Vagina (tissue), 2 donors: ENCODE data around the gene CALML5. TPM values are rescaled to one million over a fixed set of nuclear protein-coding genes. Genes with fewer than 3 reads are reported as not detected.
A peak's percentile ranks its signal among the peaks of the same experiment; 100 is the strongest.

Source experiments
- DNase-seq, 2 donors: peaks; one replicate each; pipeline ENCODE4 v3.0.0-alpha.2; 2017; ENCODE audit errors: extremely low spot score in 2 of 2
- H3K27ac ChIP-seq: fragments of 200-600 bp; sonication (generic); one replicate; pipeline ENCODE4 v1.5.1; 2019
- H3K27me3 ChIP-seq: fragments of 200-600 bp; sonication (generic); one replicate; pipeline ENCODE4 v1.5.1; 2019
- H3K36me3 ChIP-seq, 2 donors: fragments of 200-600 bp; sonication (generic); one replicate each; pipeline ENCODE4 v1.5.1; 2017 to 2019
- H3K4me1 ChIP-seq: fragments of 200-600 bp; sonication (generic); one replicate; pipeline ENCODE4 v1.5.1; 2019
- H3K4me3 ChIP-seq, 2 donors: fragments of 200-600 bp; sonication (generic); 1 replicate in 1 of 2; 2 replicates in 1 of 2; pipeline ENCODE4 v1.5.1; 2016 to 2019
- H3K9me3 ChIP-seq: fragments of 200-600 bp; sonication (generic); one replicate; pipeline ENCODE4 v1.5.1; 2019
- POLR2A ChIP-seq, 2 donors: fragments of 450-650 bp; IDR thresholded peaks; one replicate each; pipeline ENCODE4 v1.6.1; 2017; ENCODE audit warnings: antibody characterized with exemption in 2 of 2, mild to moderate bottlenecking in 2 of 2, moderate library complexity in 2 of 2
- POLR2AphosphoS5 ChIP-seq, 2 donors: sonication (generic); formaldehyde crosslinking; IDR thresholded peaks; one replicate each; pipeline ENCODE4 v1.9.0; 2017; ENCODE audit warnings: antibody characterized with exemption in 2 of 2, mild to moderate bottlenecking in 2 of 2, low read depth in 1 of 2; ENCODE audit not compliant: insufficient read depth in 1 of 2
- intact Hi-C: fragments of 100-400 bp; cut with DNase I; formaldehyde crosslinking; loops from one replicate; pipeline ENCODE4 v1.15.1; 2023
- total RNA-seq: library from RNA; depleted of rRNA; stranded (reverse); fragments of >200 nt; gene quantifications from one replicate; pipeline ENCODE4 v1.2.3, GENCODE V29; 2016
- TF ChIP-seq, protein P1 (sequence below), 3 experiments: fragments of 450-650 bp in 2 of 3; fragments of 200-600 bp in 1 of 3; sonication (generic) in 1 of 3; IDR thresholded peaks; one replicate each; pipeline ENCODE4 v1.5.1; 2017 to 2019; ENCODE audit warnings: antibody characterized with exemption in 3 of 3, mild to moderate bottlenecking in 2 of 3, moderate library complexity in 2 of 3

The CALML5 gene
- total RNA-seq, 1 donor from 2014 or later = 102 TPM

- no peaks in the 10 kb centered on the region for H3K9me3 ChIP-seq
Observed at GRCh38 chr10:5485290-5485689, 14.1 kb downstream of the CALML5 start.

GRCh38 chr10:5484205-5484604 is 15.2 kb downstream of the CALML5 start:
- Histone ChIP-seq H3K27me3 (no peaks in the 10 kb centered on the region), H3K36me3 (no peaks in the 10 kb centered on the region), H3K4me1 (peaks cover 2% of the 10 kb centered on the region), H3K4me3 (no peak overlapping the region), H3K9me3 (no peaks in the 10 kb centered on the region), H3K27ac (no peak overlapping the region)
- intact Hi-C loops = no loop called here
- TF ChIP-seq POLR2AphosphoS5 (IDR thresholded peaks at IDR 0.05; ENCODE audit: insufficient read depth in 1 of 2, low read depth in 1 of 2) (peak in 1 of 2 donors; percentile 77), POLR2A (IDR thresholded peaks at IDR 0.05) (no peak)
- TF ChIP-seq, protein P1, sequence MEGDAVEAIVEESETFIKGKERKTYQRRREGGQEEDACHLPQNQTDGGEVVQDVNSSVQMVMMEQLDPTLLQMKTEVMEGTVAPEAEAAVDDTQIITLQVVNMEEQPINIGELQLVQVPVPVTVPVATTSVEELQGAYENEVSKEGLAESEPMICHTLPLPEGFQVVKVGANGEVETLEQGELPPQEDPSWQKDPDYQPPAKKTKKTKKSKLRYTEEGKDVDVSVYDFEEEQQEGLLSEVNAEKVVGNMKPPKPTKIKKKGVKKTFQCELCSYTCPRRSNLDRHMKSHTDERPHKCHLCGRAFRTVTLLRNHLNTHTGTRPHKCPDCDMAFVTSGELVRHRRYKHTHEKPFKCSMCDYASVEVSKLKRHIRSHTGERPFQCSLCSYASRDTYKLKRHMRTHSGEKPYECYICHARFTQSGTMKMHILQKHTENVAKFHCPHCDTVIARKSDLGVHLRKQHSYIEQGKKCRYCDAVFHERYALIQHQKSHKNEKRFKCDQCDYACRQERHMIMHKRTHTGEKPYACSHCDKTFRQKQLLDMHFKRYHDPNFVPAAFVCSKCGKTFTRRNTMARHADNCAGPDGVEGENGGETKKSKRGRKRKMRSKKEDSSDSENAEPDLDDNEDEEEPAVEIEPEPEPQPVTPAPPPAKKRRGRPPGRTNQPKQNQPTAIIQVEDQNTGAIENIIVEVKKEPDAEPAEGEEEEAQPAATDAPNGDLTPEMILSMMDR (IDR thresholded peaks at IDR 0.05) = no peak
- no peak for DNase-seq

More at GRCh38 chr10:5485290-5485689, 14.1 kb downstream of the CALML5 start:
- H3K4me3 ChIP-seq = no peak overlapping the region
- TF ChIP-seq, protein P1 (IDR thresholded peaks at IDR 0.05) = no peak
- no peak for TF ChIP-seq POLR2AphosphoS5 (IDR thresholded peaks at IDR 0.05; ENCODE audit: insufficient read depth in 1 of 2, low read depth in 1 of 2)
- no peak for TF ChIP-seq POLR2A (IDR thresholded peaks at IDR 0.05)
- no peak overlapping the region for H3K27ac ChIP-seq
- intact Hi-C loops = no loop called here
- peaks cover 5% of the 10 kb centered on the region for H3K4me1 ChIP-seq
- DNase-seq = no peak
- no peaks in the 10 kb centered on the region for H3K36me3 ChIP-seq
- no peaks in the 10 kb centered on the region for H3K27me3 ChIP-seq

- Histone ChIP-seq H3K4me3 (no peak overlapping the region), H3K9me3 (no peaks in the 10 kb centered on the region), H3K27ac (no peak overlapping the region), H3K4me1 (no peaks in the 10 kb centered on the region), H3K36me3 (no peaks in the 10 kb centered on the region), H3K27me3 (no peaks in the 10 kb centered on the region)
- no peak for DNase-seq
- intact Hi-C loops = no loop called here
- TF ChIP-seq POLR2AphosphoS5 (IDR thresholded peaks at IDR 0.05; ENCODE audit: insufficient read depth in 1 of 2, low read depth in 1 of 2) = no peak
- no peak for TF ChIP-seq POLR2A (IDR thresholded peaks at IDR 0.05)
- TF ChIP-seq, protein P1 (IDR thresholded peaks at IDR 0.05) = no peak
Observed at GRCh38 chr10:5482016-5482415, 17.4 kb downstream of the CALML5 start.

- TF ChIP-seq POLR2A (IDR thresholded peaks at IDR 0.05) = no peak
- TF ChIP-seq, protein P1 (IDR thresholded peaks at IDR 0.05) = no peak
- TF ChIP-seq POLR2AphosphoS5 (IDR thresholded peaks at IDR 0.05; ENCODE audit: insufficient read depth in 1 of 2, low read depth in 1 of 2) = no peak
Observed at GRCh38 chr10:5481121-5481520, 18.2 kb downstream of the CALML5 start.

GRCh38 chr10:5480162-5480941 is 19.0 kb downstream of the CALML5 start:
- H3K9me3 ChIP-seq = no peaks in the 10 kb centered on the region
- no peak overlapping the region for H3K27ac ChIP-seq
- no peak overlapping the region for H3K4me3 ChIP-seq
- no peaks in the 10 kb centered on the region for H3K36me3 ChIP-seq
- no peak for DNase-seq
- H3K4me1 ChIP-seq = no peaks in the 10 kb centered on the region
- intact Hi-C loops = no loop called here
- TF ChIP-seq, protein P1 (IDR thresholded peaks at IDR 0.05) = no peak
- H3K27me3 ChIP-seq = no peaks in the 10 kb centered on the region

More at GRCh38 chr10:5481121-5481520, 18.2 kb downstream of the CALML5 start:
- DNase-seq = no peak
- no peaks in the 10 kb centered on the region for H3K9me3 ChIP-seq
- H3K4me3 ChIP-seq = no peak overlapping the region
- H3K4me1 ChIP-seq = no peaks in the 10 kb centered on the region
- intact Hi-C loops = no loop called here
- no peak overlapping the region for H3K27ac ChIP-seq
- no peaks in the 10 kb centered on the region for H3K27me3 ChIP-seq
- H3K36me3 ChIP-seq = no peaks in the 10 kb centered on the region
